GM18861 (cell line): ENCODE measurements around the gene GAS5.

Experiments used
- ATAC-seq: cut with Tn5 transposase; IDR thresholded peaks from one replicate; pipeline ENCODE4 v1.9.1; 2021; ENCODE audit not compliant: unreplicated experiment

The GAS5 gene

DNA sequence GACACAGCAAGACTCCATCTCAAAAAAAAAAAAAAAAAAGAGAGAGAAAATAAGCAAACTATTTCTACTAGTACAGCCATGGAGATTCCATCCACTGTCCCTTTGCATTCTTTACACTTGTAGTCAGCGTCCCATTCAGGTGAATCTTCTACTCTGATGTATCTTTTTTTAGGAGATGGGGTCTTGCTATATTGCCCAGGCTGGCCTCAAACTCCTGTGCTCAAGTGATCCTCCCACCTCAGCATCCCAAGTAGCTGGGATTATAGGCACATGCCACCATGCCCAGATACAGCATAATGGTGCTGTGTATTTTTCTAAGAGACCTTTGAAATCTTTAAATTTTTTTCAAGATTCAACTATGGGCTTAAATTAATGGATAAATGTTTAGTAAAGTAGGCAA lies 35.0 kb downstream of the GAS5 start:
- no peak for ATAC-seq

DNA sequence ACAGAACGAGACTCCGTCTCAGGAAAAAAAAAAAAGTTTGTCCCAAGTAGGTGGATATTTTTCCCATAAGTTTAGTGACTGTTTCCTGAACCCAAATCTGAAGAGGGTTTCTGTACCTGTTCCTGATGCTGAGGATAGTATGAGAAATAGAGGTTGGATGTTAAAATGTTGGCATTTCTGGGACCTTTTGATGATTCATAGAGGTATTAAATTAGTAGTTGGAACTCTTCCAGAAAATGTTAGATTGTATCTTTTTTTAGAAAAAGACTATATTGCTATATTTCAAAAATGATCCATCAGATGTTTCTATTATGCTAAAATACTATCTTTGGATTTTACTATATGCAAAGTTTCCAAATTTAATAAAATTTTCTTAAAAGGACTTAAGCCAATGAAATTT lies 40.2 kb downstream of the GAS5 start:
- ATAC-seq: no peak

DNA sequence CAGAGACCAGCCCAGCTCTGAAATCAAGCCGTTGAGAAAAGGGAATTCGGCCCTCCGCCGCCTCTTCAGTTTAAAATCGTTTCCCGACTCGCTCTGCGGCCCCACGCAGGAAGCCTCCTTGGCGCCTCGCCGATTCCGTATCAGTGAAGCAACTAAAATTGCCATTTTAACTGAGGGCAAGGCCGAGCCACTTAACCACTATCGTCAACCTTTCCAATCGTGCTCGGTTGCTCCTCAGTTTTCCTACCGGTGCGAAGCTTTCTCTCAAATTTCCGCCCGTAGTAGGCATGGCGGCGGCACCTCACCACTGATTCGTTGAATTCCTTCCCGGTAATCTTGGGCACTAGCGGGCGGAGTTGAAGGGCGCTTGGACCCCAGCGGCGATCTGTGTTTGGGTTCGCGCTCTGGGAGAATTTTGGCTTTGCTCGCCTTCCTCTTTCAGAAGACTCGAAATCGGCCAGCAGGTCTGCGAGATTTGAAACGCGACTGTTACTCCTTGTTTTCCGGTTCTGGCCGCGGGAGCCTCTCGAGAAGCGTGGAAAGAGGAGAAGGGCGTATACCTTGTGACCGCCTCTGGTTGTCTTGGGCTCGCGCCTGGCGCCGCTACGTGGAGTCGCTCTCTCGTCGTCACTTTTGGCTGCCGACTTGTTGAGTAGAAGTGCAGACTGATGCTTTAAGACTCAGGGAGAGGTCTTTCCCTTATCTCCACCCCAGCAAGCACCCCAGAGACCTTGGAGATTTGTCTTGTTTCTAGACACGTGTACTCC lies 43.3 kb downstream of the GAS5 start, which contains the start of the genes CENPL and DARS2:
Gene CENPL (minus strand): TSS at position 569 of the 767 bp plus-strand sequence. CDS start 13,584 bp downstream, outside the sequence.
Gene DARS2 (plus strand): TSS at position 359 of the 767 bp plus-strand sequence. CDS start 557 bp downstream, outside the sequence.
- ATAC-seq: peak; percentile 80

DNA sequence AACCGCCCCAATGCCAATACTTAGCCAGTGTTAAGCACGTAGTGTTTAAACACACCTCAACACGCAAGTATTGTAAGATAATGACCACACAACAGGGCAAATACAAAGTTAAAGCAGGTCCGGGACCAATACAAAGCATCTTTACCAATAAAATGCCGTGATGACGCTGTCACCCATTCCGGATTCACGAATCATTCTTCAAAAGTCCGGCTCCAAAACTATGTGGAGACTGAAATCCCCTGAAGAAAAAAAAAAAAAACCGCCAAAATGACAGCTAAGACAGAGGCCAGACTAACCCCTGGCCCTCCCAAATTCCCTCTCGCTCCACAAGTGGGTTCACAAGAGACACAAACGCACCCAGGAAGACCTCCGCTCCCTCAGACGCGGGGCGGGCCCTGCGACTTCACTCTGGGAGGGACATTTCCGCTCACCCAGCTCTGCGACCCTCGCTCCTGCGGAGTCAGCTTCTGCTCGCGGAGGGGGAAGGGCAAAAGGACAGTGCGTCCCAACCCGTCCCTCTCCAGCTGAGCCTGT lies 43.9 kb downstream of the GAS5 start:
- ATAC-seq: peak; percentile 23

DNA sequence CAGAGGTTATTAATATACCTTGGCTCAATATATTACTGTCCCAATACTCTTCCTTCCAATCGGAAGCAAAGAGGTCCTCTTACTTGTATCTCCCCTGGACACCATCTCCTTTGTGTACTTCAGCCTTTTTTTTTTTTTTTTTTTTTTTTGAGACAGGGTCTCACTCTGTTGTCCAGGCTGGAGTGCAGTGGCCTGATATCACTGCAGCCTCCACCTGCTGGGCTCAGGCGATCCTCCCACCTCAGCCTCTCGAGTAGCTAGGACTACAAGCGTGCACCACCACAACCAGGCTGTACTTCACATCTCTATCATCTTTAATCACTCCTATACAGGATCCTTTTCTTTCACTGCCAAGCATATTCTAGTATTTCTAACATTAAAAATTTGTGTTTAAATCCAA lies 46.1 kb downstream of the GAS5 start:
- no peak for ATAC-seq

DNA sequence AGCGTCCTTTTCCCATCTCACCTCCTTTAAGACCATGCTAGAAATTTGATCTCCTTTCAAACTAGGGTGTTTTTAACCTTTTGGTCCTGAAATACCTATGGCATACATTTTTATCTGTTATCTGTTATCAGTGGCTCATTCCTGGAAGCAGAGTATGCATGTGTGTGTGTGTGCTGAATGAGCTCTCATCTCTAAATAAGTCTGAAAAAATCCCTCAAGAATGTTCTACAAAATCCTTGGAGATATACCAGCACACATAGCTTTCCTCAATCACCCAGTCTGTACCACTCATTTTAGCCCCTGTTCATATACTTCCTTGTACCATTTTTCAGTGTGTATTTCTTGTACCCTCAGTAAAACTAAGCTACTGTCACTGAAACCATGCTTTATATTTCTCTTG lies 49.3 kb downstream of the GAS5 start:
- no peak for ATAC-seq
